ENCODE results near the gene STK24. TPM values are rescaled to one million over a fixed set of nuclear protein-coding genes. Genes with fewer than 3 reads are reported as not detected.
A peak's percentile ranks its signal among the peaks of the same experiment; 100 is the strongest.

STK24 gene
- total RNA-seq, 1 donor from 2014 or later: 168 TPM

GRCh38 chr13:98537306-98537705, 39.6 kb downstream of the STK24 start:
- no peak for TF ChIP-seq CTCF (IDR thresholded peaks at IDR 0.05; ENCODE audit: insufficient read depth, low read length, severe bottlenecking)
- H3K36me3 ChIP-seq (ENCODE audit: control insufficient read depth, insufficient read depth, low read length): peaks cover 7% of the 10 kb centered on the region
- no peak for FAIRE-seq

GRCh38 chr13:98536729-98537128, 40.2 kb downstream of the STK24 start:
- no peak for FAIRE-seq
- H3K36me3 ChIP-seq (ENCODE audit: control insufficient read depth, insufficient read depth, low read length): peaks cover 9% of the 10 kb centered on the region
- no peak for DNase-seq (ENCODE audit: low read depth)
- TF ChIP-seq CTCF (IDR thresholded peaks at IDR 0.05; ENCODE audit: insufficient read depth, low read length, severe bottlenecking): no peak
- no peak overlapping the region for H3K4me3 ChIP-seq (ENCODE audit: low read depth, low read length)
- H3K27me3 ChIP-seq (ENCODE audit: control insufficient read depth, insufficient read depth, low read length): no peaks in the 10 kb centered on the region

More at GRCh38 chr13:98537306-98537705, 39.6 kb downstream of the STK24 start:
- no peak for DNase-seq (ENCODE audit: low read depth)
- H3K27me3 ChIP-seq (ENCODE audit: control insufficient read depth, insufficient read depth, low read length): no peaks in the 10 kb centered on the region
- no peak overlapping the region for H3K4me3 ChIP-seq (ENCODE audit: low read depth, low read length)

GRCh38 chr13:98535501-98536354, 41.2 kb downstream of the STK24 start:
- DNase-seq (ENCODE audit: low read depth) (peak; percentile 79), FAIRE-seq (peak; percentile 7)
- Histone ChIP-seq H3K36me3 (ENCODE audit: control insufficient read depth, insufficient read depth, low read length) (peaks cover 9% of the 10 kb centered on the region), H3K4me3 (ENCODE audit: low read depth, low read length) (no peak overlapping the region), H3K27me3 (ENCODE audit: control insufficient read depth, insufficient read depth, low read length) (no peaks in the 10 kb centered on the region)
- no peak for TF ChIP-seq CTCF (IDR thresholded peaks at IDR 0.05; ENCODE audit: insufficient read depth, low read length, severe bottlenecking)

- DNase-seq (ENCODE audit: low read depth) (peak; percentile 35), FAIRE-seq (peak; percentile 7)
- H3K4me3 ChIP-seq (ENCODE audit: low read depth, low read length): no peak overlapping the region
- H3K36me3 ChIP-seq (ENCODE audit: control insufficient read depth, insufficient read depth, low read length): peaks cover 6% of the 10 kb centered on the region
- no peak for TF ChIP-seq CTCF (IDR thresholded peaks at IDR 0.05; ENCODE audit: insufficient read depth, low read length, severe bottlenecking)
- no peaks in the 10 kb centered on the region for H3K27me3 ChIP-seq (ENCODE audit: control insufficient read depth, insufficient read depth, low read length)
Observed at GRCh38 chr13:98534821-98535220, 42.1 kb downstream of the STK24 start.

- H3K4me3 ChIP-seq (ENCODE audit: low read depth, low read length): no peak overlapping the region
- H3K27me3 ChIP-seq (ENCODE audit: control insufficient read depth, insufficient read depth, low read length): no peaks in the 10 kb centered on the region
- FAIRE-seq (no peak), DNase-seq (ENCODE audit: low read depth) (no peak)
- peaks cover 7% of the 10 kb centered on the region for H3K36me3 ChIP-seq (ENCODE audit: control insufficient read depth, insufficient read depth, low read length)
- TF ChIP-seq CTCF (IDR thresholded peaks at IDR 0.05; ENCODE audit: insufficient read depth, low read length, severe bottlenecking): no peak
Observed at GRCh38 chr13:98533912-98534311, 43.0 kb downstream of the STK24 start.
